ENCODE results near the gene BMF. TPM values are rescaled to one million over a fixed set of nuclear protein-coding genes. Genes with fewer than 3 reads are reported as not detected.
A peak's percentile ranks its signal among the peaks of the same experiment; 100 is the strongest.
"Not testable (repeated sequence)": the region's sequence is repeated elsewhere in the genome, so short reads cannot be mapped to it uniquely, and the experiment has no call there.

The BMF gene
- total and polyA plus RNA-seq, 11 donors = 1.2 to 12.9 (median 3.4) TPM

- DNase-seq = no peak
- Histone ChIP-seq H3K9me3 (no peaks in the 10 kb centered on the region), H3K4me1 (peaks cover 0 to 18% (median 8%) of the 10 kb centered on the region in 12 donors), H3K36me3 (no peaks in the 10 kb centered on the region), H3K27ac (no peak overlapping the region), H3K4me3 (no peak overlapping the region), H3K27me3 (no peaks in the 10 kb centered on the region)
- WGBS, 4 donors = 82 to 91% (median 87%) methylated on average over 18 of the region's 18 CpGs
- no peak for ATAC-seq
- intact Hi-C loops (cut with DNase I) = loop anchor here in 1 of 10 donors (5.0 kb wide), 1 partner anchor 33 kb away; no protein-coding TSS in a partner anchor
- no peak for TF ChIP-seq POLR2A (IDR thresholded peaks at IDR 0.05)
- no peak for TF ChIP-seq CTCF (IDR thresholded peaks at IDR 0.05)
These were observed 33.2 kb downstream of the BMF start for GRCh38 chr15:40075298-40076044.

GRCh38 chr15:40074656-40075055 lies 34.0 kb downstream of the BMF start:
- ATAC-seq, H3K36me3 ChIP-seq, DNase-seq, H3K27ac ChIP-seq, H3K4me3 ChIP-seq, H3K9me3 ChIP-seq, H3K27me3 ChIP-seq: not testable (repeated sequence)
- H3K4me1 ChIP-seq = peaks cover 0 to 19% (median 11%) of the 10 kb centered on the region in 12 donors
- WGBS, 4 donors = 88 to 97% (median 93%) methylated on average over 19 to 27 of the region's 27 CpGs
- intact Hi-C loops (cut with DNase I) = loop anchor here in 2 of 10 donors (5.0 kb wide), 2 partner anchors 32 to 33 kb away; partner anchors contain the start of gene BMF (in 1 of the 2)

- intact Hi-C loops (cut with DNase I) = loop anchor here in 1 of 10 donors (5.0 kb wide), 1 partner anchor 33 kb away; the partner anchor contains the start of gene BMF
- H3K9me3 ChIP-seq, DNase-seq, H3K27ac ChIP-seq, ATAC-seq, H3K4me3 ChIP-seq, H3K27me3 ChIP-seq, H3K36me3 ChIP-seq: not testable (repeated sequence)
- WGBS, 4 donors = 87 to 94% (median 93%) methylated on average over 34 of the region's 34 CpGs
- peaks cover 0 to 26% (median 18%) of the 10 kb centered on the region in 12 donors for H3K4me1 ChIP-seq
These were observed 34.8 kb downstream of the BMF start for GRCh38 chr15:40073716-40074490.

- no peaks in the 10 kb centered on the region for H3K36me3 ChIP-seq
- H3K9me3 ChIP-seq = no peaks in the 10 kb centered on the region
- H3K4me1 ChIP-seq = peaks cover 0 to 36% (median 23%) of the 10 kb centered on the region in 12 donors
- peak overlapping the region in 5 of 12 donors; percentile 21 to 62 (median 35) for H3K27ac ChIP-seq
- ATAC-seq (peak in 1 of 4 donors; percentile 37), DNase-seq (peak in 4 of 5 donors; percentile 51 to 67 (median 56))
- intact Hi-C loops (cut with DNase I) = loop anchor here in 1 of 10 donors (5.0 kb wide), 1 partner anchor 35 kb away; the partner anchor contains the start of gene BMF
- H3K27me3 ChIP-seq = no peaks in the 10 kb centered on the region
- H3K4me3 ChIP-seq = peak overlapping the region in 4 of 12 donors; percentile 13 to 37 (median 25)
- 47 to 62% (median 57%) methylated on average over 34 of the region's 34 CpGs for WGBS, 4 donors
- TF ChIP-seq CTCF (IDR thresholded peaks at IDR 0.05) (peak in 2 of 12 donors; percentile 20 to 27), POLR2A (IDR thresholded peaks at IDR 0.05) (no peak)
These were observed 36.3 kb downstream of the BMF start for GRCh38 chr15:40072216-40072990.
